ENCODE measurements around the gene PGR.
"Not testable (repeated sequence)": the region's sequence is repeated elsewhere in the genome, so short reads cannot be mapped to it uniquely, and the experiment has no call there.

PGR gene

DNA sequence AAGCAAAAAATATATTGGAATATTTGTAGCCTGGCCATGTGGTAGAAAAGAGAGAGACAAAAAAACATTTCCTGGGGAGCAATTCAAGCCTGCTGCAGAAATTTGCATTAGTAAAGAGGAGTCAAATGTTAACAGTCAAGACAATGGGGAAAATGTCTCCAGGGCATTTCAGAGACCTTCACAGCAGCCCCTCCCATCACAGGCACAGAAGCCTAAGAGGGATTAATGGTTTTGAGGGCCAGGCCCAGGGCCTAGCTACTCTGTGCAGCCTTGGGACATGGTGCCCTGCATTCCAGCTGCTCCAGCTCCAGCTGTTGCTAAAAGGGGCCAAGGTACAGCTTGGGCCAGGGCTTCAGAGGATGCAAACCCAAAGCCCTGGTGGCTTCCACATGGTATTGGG is 46.8 kb downstream of the PGR start:
- FAIRE-seq, result no peak
- no peak for DNase-seq (ENCODE audit: low spot score)

GRCh38 chr11:101063706-101064105 is 65.9 kb downstream of the PGR start:
- FAIRE-seq, result no peak
- DNase-seq (ENCODE audit: low spot score), result no peak

DNA sequence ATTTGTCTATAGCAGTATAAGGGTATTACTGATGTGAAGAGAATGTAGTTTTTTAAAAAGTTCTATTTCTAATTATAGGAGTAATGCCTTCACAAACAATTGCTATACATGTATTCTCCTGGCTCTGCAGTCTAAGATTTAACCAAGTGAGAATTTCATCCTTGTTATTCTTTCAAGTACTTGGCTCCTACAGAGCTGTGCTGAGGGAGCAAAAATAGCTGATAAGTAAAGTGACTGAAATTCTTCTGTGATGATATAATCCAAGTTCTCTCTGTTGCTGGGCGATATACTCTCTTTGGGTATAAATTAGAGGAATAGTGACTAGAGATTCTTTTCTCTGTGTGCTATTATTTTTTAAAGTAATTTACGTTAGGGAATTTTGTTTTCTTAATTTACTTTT is 68.0 kb downstream of the PGR start:
- no peak for FAIRE-seq
- peak; percentile 4 for DNase-seq (ENCODE audit: low spot score)

DNA sequence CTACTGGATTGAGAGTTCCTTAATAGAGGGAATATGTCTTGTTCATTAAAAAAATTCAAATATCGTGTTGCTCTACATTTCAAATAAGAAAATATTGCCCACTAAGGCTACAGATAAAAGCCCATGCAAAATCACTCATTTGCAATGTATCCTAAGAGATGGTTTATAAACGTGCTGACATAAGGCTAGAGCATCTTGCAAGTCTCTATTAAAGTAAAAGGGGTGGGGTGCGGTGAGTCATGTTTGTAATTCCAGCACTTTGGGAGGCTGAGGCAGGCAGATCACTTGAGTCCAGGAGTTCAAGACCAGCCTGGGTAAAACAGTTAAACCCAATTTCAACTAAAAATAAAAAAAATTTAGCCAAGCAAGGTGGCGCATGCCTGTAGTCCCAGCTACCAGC is 70.3 kb downstream of the PGR start:
- no peak for FAIRE-seq
- DNase-seq (ENCODE audit: low spot score), result no peak

DNA sequence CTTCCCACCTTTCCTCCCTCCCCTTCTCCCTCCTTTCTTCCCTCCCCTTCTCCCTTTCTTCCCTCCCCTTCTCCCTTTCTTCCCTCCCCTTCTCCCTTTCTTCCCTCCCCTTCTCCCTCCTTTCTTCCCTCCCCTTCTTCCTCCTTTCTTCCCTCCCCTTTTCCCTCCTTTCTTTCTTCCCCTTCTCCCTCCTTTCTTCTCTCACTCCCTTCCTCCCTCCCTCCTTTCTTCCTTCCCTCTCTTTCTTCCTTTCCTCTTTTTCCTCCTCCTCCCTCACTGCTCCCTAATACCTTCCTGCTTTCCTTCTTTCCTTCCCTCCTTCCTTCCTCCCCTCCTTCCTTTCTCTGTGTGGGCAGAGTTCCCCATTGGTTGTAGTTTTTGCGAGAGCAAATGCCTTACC is 76.1 kb downstream of the PGR start:
- FAIRE-seq (no peak), DNase-seq (ENCODE audit: low spot score) (no peak)

GRCh38 chr11:101051677-101052076 is 77.9 kb downstream of the PGR start:
- FAIRE-seq (no peak), DNase-seq (ENCODE audit: low spot score) (no peak)

DNA sequence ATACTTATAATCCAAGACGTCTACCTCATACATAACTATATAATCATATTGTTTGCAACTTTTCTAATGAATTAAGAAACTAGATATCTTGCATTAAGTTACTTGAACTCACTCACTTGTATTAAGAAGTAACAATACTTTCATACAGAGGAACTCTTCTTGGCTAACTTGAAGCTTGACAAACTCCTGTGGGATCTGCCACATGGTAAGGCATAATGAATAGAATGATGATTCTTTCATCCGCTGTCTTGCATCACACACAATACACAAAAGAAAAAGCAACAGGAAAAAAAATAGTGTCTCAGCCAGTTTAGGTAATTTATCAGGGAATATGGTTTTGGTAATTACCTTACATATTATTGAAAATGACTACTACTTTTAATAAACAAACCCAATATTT is 79.8 kb downstream of the PGR start:
- DNase-seq (ENCODE audit: low spot score) (no peak), FAIRE-seq (no peak)

- FAIRE-seq (no peak), DNase-seq (ENCODE audit: low spot score) (no peak)
Observed at GRCh38 chr11:101049123-101049522, 80.5 kb downstream of the PGR start.

DNA sequence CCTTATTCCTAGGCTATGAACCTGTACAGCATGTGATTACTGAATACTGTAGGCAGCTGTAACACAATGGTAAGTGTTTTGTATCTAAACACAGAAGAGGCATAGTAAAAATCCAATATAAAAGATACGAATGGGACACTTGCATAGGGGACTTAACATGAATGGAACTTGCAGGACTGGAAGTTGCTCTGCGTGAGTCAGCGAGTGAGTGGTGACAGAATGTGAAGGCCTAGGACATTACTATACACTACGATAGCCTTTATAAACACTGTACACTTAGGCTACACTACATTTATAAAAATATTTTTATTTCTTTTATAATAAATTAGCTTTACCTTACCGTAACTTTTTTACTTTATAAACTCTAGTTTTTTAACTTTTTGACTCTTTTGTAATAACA is 81.1 kb downstream of the PGR start:
- DNase-seq (ENCODE audit: low spot score), result no peak
- FAIRE-seq, result no peak

DNA sequence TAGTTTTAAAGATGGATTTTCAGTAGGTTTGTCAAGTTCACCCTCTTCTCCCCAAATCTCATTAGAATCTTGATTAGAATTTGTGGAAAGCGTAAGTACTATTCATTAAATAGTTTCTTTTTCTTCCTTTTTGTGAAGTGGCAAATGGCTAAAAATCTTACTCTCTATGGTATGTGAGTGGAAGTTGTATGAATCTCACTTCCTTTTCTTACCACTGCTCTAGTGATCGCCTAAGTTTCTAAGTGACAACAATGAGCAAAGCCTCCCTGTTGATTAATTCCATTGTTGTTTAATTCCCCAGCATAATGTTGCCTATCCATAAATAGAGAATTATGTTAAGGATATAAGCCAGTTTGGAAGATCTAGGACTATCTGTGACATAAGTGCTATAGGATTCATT is 82.7 kb downstream of the PGR start:
- no peak for FAIRE-seq

GRCh38 chr11:101045415-101045814 is 84.2 kb downstream of the PGR start:
- no peak for DNase-seq (ENCODE audit: low spot score)
- no peak for FAIRE-seq

More for the DNA sequence above, 82.7 kb downstream of the PGR start:
- no peak for DNase-seq (ENCODE audit: low spot score)

DNA sequence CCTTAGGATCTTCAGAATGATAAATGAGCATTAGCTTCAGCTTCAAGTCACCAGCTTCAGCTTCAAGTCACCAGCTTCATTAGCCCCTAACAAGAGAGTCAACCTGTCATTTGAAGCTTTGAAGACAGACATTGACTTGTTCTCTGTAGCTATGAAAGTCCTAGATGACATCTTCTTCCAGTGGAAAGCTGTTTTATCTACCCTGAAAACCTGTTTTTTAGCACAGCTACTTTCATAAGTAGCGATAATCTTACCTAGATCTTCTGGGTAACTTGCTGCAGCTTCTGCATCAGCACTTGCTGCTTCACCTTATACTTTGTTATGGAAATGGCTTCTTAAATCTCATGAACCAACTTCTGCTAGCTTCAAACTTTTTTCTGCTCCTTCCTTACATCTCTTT is 85.7 kb downstream of the PGR start:
- FAIRE-seq, result no peak
- DNase-seq (ENCODE audit: low spot score), result no peak

DNA sequence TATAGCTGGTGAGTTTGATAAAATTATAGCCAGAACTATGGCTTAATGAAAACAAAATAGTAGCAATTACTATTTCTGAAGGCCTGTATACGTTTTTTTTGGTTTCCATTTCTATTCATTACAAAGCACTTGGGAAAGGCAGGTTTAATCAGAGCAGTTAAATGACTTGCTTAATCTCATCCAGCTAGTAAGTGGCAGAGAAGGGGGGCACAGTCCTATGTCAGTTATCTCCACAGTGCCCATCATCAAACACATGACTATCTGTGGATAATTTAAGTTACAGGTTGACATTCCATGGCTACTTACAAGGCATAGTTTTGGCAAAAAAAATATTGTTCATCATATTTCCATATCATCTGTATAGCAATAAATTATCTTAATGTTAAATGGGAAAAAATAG is 93.7 kb downstream of the PGR start:
- FAIRE-seq (no peak), DNase-seq (ENCODE audit: low spot score) (no peak)

- FAIRE-seq, result no peak
Observed at GRCh38 chr11:101034076-101034475, 95.5 kb downstream of the PGR start.

GRCh38 chr11:101032991-101033390 is 96.6 kb downstream of the PGR start:
- DNase-seq (ENCODE audit: low spot score) (no peak), FAIRE-seq (no peak)

More at GRCh38 chr11:101034076-101034475, 95.5 kb downstream of the PGR start:
- no peak for DNase-seq (ENCODE audit: low spot score)

- DNase-seq (ENCODE audit: low spot score) (no peak), FAIRE-seq (no peak)
Observed at GRCh38 chr11:101031713-101032112, 97.9 kb downstream of the PGR start.

- DNase-seq (ENCODE audit: low spot score) (no peak), FAIRE-seq (no peak)
Observed at GRCh38 chr11:101030692-101031091, 98.9 kb downstream of the PGR start.

DNA sequence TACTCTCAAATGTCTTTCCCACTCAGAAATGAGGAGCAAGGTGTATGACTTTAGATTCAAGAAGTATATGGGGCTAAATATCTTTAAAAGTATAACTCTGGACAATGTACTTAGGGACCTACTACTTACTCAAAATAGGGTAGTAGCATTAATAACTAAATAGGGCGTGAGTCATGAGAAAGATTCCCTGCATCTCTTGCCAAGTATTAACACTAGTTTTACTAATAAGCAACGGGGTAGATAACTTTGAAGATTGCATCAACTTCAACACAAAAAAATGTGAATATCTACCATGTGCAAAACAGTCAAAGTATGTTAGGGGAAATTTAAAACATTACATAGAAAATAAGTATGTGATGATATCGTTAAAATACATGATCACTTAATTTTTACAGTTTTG is 99.6 kb downstream of the PGR start:
- DNase-seq (ENCODE audit: low spot score) (no peak), FAIRE-seq (no peak)

GRCh38 chr11:101028644-101029043 is 101.0 kb downstream of the PGR start:
- FAIRE-seq (no peak), DNase-seq (ENCODE audit: low spot score) (no peak)

- DNase-seq (ENCODE audit: low spot score) (no peak), FAIRE-seq (no peak)
Observed at GRCh38 chr11:101022256-101022655, 107.4 kb downstream of the PGR start.

DNA sequence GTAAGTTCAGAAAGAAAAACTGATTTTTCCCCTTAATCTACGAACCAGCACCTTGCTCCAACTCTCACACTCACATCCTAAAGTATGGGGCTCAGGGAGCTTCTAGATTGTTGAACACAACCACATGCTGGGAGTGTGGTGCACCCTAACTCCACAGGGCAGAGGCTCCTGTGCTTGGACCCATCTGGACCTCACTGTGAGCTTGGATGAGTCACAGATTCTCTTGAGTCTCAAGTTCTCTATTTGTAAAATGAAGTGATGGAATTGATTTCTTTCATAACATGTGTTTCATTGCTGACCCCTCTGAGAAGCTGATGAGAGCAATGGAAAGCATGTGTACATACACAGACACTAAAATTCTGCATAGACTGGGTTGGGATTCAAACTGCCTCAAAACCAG is 109.7 kb downstream of the PGR start:
- DNase-seq (ENCODE audit: low spot score), result no peak
- no peak for FAIRE-seq

DNA sequence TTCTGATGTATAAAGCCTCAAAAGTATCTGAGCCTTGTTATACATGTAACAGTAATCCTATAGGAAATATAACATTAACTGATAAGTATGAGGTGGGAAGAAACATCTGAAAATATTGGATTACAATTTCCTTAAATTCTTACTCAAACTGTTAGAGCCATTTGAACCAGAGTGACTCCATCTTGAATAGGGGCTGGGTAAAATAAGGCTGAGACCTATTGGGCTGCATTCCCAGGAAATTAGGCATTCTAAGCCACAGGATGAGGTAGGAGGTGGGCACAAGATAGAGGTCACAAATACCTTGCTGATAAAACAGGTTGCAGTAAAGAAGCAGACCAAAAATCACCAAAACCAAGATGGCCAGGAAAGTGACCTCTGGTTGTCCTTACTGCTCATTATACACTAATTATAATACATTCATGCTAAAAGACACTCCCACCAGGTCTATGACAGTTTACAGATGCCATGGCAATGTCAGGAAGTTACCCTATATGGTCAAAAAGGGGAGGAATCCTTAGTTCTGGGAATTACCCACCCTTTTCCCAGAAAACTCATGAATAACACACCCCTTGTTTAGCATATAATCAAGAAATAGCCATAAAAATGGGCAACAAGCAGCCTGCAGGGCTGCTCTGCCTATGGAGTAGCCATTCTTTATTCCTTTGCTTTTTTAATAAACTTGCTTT is 114.9 kb downstream of the PGR start:
- FAIRE-seq (no peak), DNase-seq (ENCODE audit: low spot score) (no peak)

DNA sequence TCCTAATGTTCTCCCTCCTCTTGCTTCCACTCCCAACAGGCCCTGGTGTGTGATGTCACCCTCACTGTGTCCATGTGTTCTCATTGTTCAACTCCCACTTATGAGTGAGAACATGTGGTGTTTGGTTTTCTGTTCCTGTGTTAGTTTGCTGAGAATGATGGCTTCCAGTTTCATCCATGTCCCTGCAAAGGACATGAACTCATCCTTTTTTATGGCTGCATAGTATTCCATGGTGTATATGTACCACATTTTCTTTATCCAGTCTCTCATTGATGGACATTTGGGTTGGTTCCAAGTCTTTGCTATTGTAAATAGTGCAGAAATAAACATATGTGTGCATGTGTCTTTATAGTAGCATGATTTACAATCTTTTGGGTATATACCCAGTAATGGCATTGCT is 115.9 kb downstream of the PGR start:
- not testable (repeated sequence) for DNase-seq (ENCODE audit: low spot score); FAIRE-seq

DNA sequence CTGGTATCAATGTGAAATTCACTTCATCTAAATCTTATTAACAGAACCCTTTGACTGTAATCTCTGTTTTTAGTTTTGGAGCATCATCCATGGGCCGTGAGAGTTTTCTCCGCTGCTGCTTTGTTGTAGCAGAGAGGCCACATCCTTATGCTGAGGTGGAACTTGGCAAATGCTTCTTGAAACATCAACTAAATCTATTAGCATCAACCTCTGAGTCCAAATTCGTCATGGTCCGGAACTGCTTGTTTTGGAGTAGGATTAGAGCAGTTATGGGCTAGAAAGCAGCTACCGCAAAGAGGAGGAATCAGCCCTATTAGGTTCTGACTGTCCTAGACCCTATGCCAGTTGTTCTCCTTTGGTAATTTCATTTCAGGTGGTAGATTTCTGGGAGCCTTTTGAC is 117.7 kb downstream of the PGR start:
- FAIRE-seq, result no peak
- no peak for DNase-seq (ENCODE audit: low spot score)

All from urothelium cell line (cell line).